H1 (cell line): Measurements from ENCODE around the gene DHRS3. TPM values are rescaled to one million over a fixed set of nuclear protein-coding genes. Genes with fewer than 3 reads are reported as not detected.

Experiments used
- CTCF ChIA-PET: fragments of 300-600 bp; sonication (Branson Sonifier 250); formaldehyde crosslinking; loops from one replicate; lab custom pipeline; 2021; ENCODE audit not compliant: partially characterized antibody; lab: Charles Lee
- POLR2A ChIA-PET: fragments of 300-600 bp; sonication (Branson Sonifier 250); formaldehyde crosslinking; loops from one replicate; lab custom pipeline; 2021; ENCODE audit warnings: inconsistent platforms; ENCODE audit not compliant: partially characterized antibody; lab: Charles Lee
- DNase-seq, 2 experiments: peaks; one replicate each; pipeline versions ENCODE4 v3.0.0 to v3.0.0-alpha.2; 2010 to 2022; ENCODE audit warnings: low spot score in 2 of 2, low read depth in 1 of 2, mixed read lengths in 1 of 2
- FAIRE-seq: peaks from 2 replicates; lab custom pipeline; 2011; peaks lifted over from hg19 to GRCh38; lab: Jason Lieb, UNC
- H2AFZ ChIP-seq: 2 replicates; pipeline ENCODE4 v1.8.1; 2012; ENCODE audit warnings: low read length, inconsistent platforms
- H2AK5ac ChIP-seq: 2 replicates; pipeline ENCODE4 v1.6.1; 2013; ENCODE audit warnings: low read depth, low read length
- H2BK120ac ChIP-seq: replicated peaks from 2 replicates; pipeline ENCODE3; 2013; ENCODE audit warnings: low read depth, low read length, inconsistent platforms
- H2BK12ac ChIP-seq: 2 replicates; pipeline ENCODE4 v1.6.1; 2013; ENCODE audit warnings: low read depth, low read length
- H2BK15ac ChIP-seq: 2 replicates; pipeline ENCODE4 v1.6.1; 2013; ENCODE audit warnings: low read length
- H2BK20ac ChIP-seq: 2 replicates; pipeline ENCODE4 v1.6.1; 2013; ENCODE audit warnings: low read length
- H2BK5ac ChIP-seq: 2 replicates; pipeline ENCODE4 v1.6.1; 2013; ENCODE audit warnings: low read depth, low read length
- H3K14ac ChIP-seq: 2 replicates; pipeline ENCODE4 v1.6.1; 2013; ENCODE audit warnings: inconsistent platforms; ENCODE audit not compliant: insufficient read length
- H3K18ac ChIP-seq: 2 replicates; pipeline ENCODE4 v1.6.1; 2013; ENCODE audit warnings: low read length; ENCODE audit errors: extremely low read depth
- H3K23ac ChIP-seq: 2 replicates; pipeline ENCODE4 v1.6.1; 2013; ENCODE audit warnings: inconsistent platforms; ENCODE audit not compliant: insufficient read length
- H3K23me2 ChIP-seq: 2 replicates; pipeline ENCODE4 v1.6.1; 2013; ENCODE audit warnings: low read depth, low read length
- H3K27ac ChIP-seq: 2 replicates; pipeline ENCODE4 v1.6.1; 2011; ENCODE audit warnings: low read depth, low read length, inconsistent platforms
- H3K27me3 ChIP-seq, 4 experiments: replicated peaks in 1 of 4; 1 replicate in 1 of 4; 2 replicates in 3 of 4; pipeline versions ENCODE4 v1.6.1 to v1.8.1; 2011 to 2013; ENCODE audit warnings: low read length in 3 of 4, mild to moderate bottlenecking in 3 of 4, inconsistent platforms in 2 of 4, mixed read lengths in 2 of 4, moderate library complexity in 1 of 4; ENCODE audit not compliant: control insufficient read depth in 3 of 4, insufficient read depth in 3 of 4; ENCODE audit errors: extremely low read depth in 1 of 4
- H3K36me3 ChIP-seq, 4 experiments: 2 replicates each; pipeline versions ENCODE4 v1.6.1 to v1.8.1; 2011 to 2013; ENCODE audit warnings: mild to moderate bottlenecking in 4 of 4, low read length in 3 of 4, moderate library complexity in 2 of 4, control low read depth in 1 of 4, inconsistent platforms in 1 of 4; ENCODE audit not compliant: insufficient read depth in 4 of 4, control insufficient read depth in 2 of 4
- H3K4ac ChIP-seq: replicated peaks from 2 replicates; pipeline ENCODE3; 2013; ENCODE audit warnings: low read length, low read depth, mixed read lengths, inconsistent platforms; ENCODE audit not compliant: insufficient read length
- H3K4me1 ChIP-seq, 4 experiments: replicated peaks in 1 of 4; 1 replicate in 1 of 4; 2 replicates in 3 of 4; pipeline versions ENCODE4 v1.6.1 to v1.8.1; 2011 to 2013; ENCODE audit warnings: low read length in 3 of 4, inconsistent platforms in 2 of 4, mixed read lengths in 1 of 4; ENCODE audit not compliant: insufficient read depth in 4 of 4, control insufficient read depth in 3 of 4
- H3K4me2 ChIP-seq, 2 experiments: 2 replicates each; pipeline versions ENCODE4 v1.6.1 to v1.8.1; 2011 to 2013; ENCODE audit warnings: low read depth in 2 of 2, low read length in 2 of 2, control low read depth in 1 of 2, inconsistent platforms in 1 of 2, mild to moderate bottlenecking in 1 of 2; ENCODE audit not compliant: insufficient read depth in 1 of 2
- H3K4me3 ChIP-seq, 4 experiments: fragments of 200-600, 300-600 bp in 1 of 4; sonication (generic), shearing (Covaris generic), sonication (Bioruptor Twin) in 1 of 4; 2 replicates each; pipeline versions ENCODE4 v1.5.1 to v1.8.1; 2011 to 2016; ENCODE audit warnings: low read length in 4 of 4, low read depth in 3 of 4, control low read depth in 2 of 4, inconsistent platforms in 2 of 4, mild to moderate bottlenecking in 2 of 4, mixed read lengths in 1 of 4, moderate library complexity in 1 of 4; ENCODE audit not compliant: insufficient read depth in 2 of 4; ENCODE audit errors: extremely low read depth in 1 of 4
- H3K56ac ChIP-seq: replicated peaks from 2 replicates; pipeline ENCODE3; 2013; ENCODE audit warnings: low read depth, mild to moderate bottlenecking, mixed read lengths, low read length, inconsistent platforms; ENCODE audit not compliant: insufficient read length
- H3K79me1 ChIP-seq: 2 replicates; pipeline ENCODE4 v1.6.1; 2013; ENCODE audit warnings: low read depth, low read length, control low read depth
- H3K79me2 ChIP-seq, 2 experiments: 2 replicates each; pipeline versions ENCODE4 v1.6.1 to v1.8.1; 2012 to 2013; ENCODE audit warnings: low read length in 2 of 2, mild to moderate bottlenecking in 2 of 2, inconsistent platforms in 1 of 2; ENCODE audit not compliant: insufficient read depth in 2 of 2, control insufficient read depth in 1 of 2
- H3K9ac ChIP-seq, 4 experiments: replicated peaks in 1 of 4; 1 replicate in 1 of 4; 2 replicates in 3 of 4; pipeline versions ENCODE4 v1.6.1 to v1.8.1; 2011 to 2013; ENCODE audit warnings: low read depth in 3 of 4, low read length in 3 of 4, control low read depth in 2 of 4, mild to moderate bottlenecking in 2 of 4, moderate library complexity in 2 of 4, inconsistent platforms in 1 of 4; ENCODE audit errors: extremely low read depth in 1 of 4
- H3K9me3 ChIP-seq, 2 experiments: 2 replicates each; pipeline versions ENCODE4 v1.6.1 to v1.8.1; 2012 to 2013; ENCODE audit warnings: mild to moderate bottlenecking in 2 of 2, moderate library complexity in 2 of 2, control low read depth in 1 of 2, inconsistent platforms in 1 of 2, low read depth in 1 of 2, low read length in 1 of 2, mixed read lengths in 1 of 2; ENCODE audit not compliant: insufficient read depth in 2 of 2
- H4K20me1 ChIP-seq, 2 experiments: replicated peaks in 1 of 2; 2 replicates each; pipeline versions ENCODE3 to v1.8.1; 2011 to 2013; ENCODE audit warnings: inconsistent platforms in 2 of 2, low read length in 2 of 2, mild to moderate bottlenecking in 1 of 2; ENCODE audit not compliant: insufficient read depth in 2 of 2, control insufficient read depth in 1 of 2
- H4K5ac ChIP-seq: 2 replicates; pipeline ENCODE4 v1.6.1; 2013; ENCODE audit warnings: low read length, low read depth, mixed read lengths, inconsistent platforms; ENCODE audit not compliant: insufficient read length
- H4K8ac ChIP-seq: 2 replicates; pipeline ENCODE4 v1.8.0; 2013; ENCODE audit warnings: mild to moderate bottlenecking, moderate library complexity, low read length, inconsistent platforms; ENCODE audit not compliant: insufficient read depth; ENCODE audit errors: extremely low read depth
- H4K91ac ChIP-seq: replicated peaks from 2 replicates; pipeline ENCODE3; 2013; ENCODE audit warnings: low read length, mixed read lengths, inconsistent platforms; ENCODE audit not compliant: insufficient read length
- BRCA1 ChIP-seq: IDR thresholded peaks from 2 replicates; pipeline ENCODE4 v1.6.1; 2012; ENCODE audit warnings: low read depth, low read length, improper control_type of control experiment
- CBX5 ChIP-seq: fragments of 300-800, 300-1000 bp; sonication (generic); IDR thresholded peaks from 2 replicates; pipeline ENCODE4 v1.7.1; 2016; ENCODE audit warnings: antibody characterized with exemption, low read length, low read depth
- CHD1 ChIP-seq: IDR thresholded peaks from 2 replicates; pipeline ENCODE4 v1.6.1; 2012; ENCODE audit warnings: low read depth, low read length, improper control_type of control experiment
- E2F6 ChIP-seq: IDR thresholded peaks from 2 replicates; pipeline ENCODE4 v1.6.1; 2012; ENCODE audit warnings: inconsistent platforms
- KDM4A ChIP-seq: IDR thresholded peaks from one replicate; pipeline ENCODE4 v1.7.1; 2012; ENCODE audit warnings: low read depth, mild to moderate bottlenecking, moderate library complexity, low read length, inconsistent platforms; ENCODE audit not compliant: severe bottlenecking
- MAFK ChIP-seq: IDR thresholded peaks from 2 replicates; pipeline ENCODE4 v1.6.1; 2012; ENCODE audit warnings: low read depth, mild to moderate bottlenecking, improper control_type of control experiment, low read length
- NRF1 ChIP-seq: IDR thresholded peaks from 2 replicates; pipeline ENCODE4 v1.6.1; 2011; ENCODE audit warnings: mild to moderate bottlenecking, low read depth, low read length, improper control_type of control experiment
- POLR2A ChIP-seq, 2 experiments: IDR thresholded peaks; 1 replicate in 1 of 2; 2 replicates in 1 of 2; pipeline ENCODE4 v1.6.1; 2011; ENCODE audit warnings: low read depth in 2 of 2, low read length in 2 of 2, mild to moderate bottlenecking in 2 of 2; ENCODE audit errors: control extremely low read depth in 1 of 2
- POLR2AphosphoS5 ChIP-seq: IDR thresholded peaks from 2 replicates; pipeline ENCODE4 v1.6.1; 2011; ENCODE audit warnings: low read depth, low read length
- SIRT6 ChIP-seq: IDR thresholded peaks from one replicate; pipeline ENCODE4 v1.7.1; 2012; ENCODE audit warnings: low read length, inconsistent platforms
- SP2 ChIP-seq: IDR thresholded peaks from 2 replicates; pipeline ENCODE4 v1.6.1; 2012; ENCODE audit warnings: mild to moderate bottlenecking, low read length, inconsistent platforms
- SP4 ChIP-seq: IDR thresholded peaks from 2 replicates; pipeline ENCODE4 v1.6.1; 2012; ENCODE audit warnings: low read length, inconsistent platforms
- TAF1 ChIP-seq: IDR thresholded peaks from 2 replicates; pipeline ENCODE4 v1.6.1; 2011; ENCODE audit warnings: mild to moderate bottlenecking, low read depth, low read length
- TAF7 ChIP-seq: optimal IDR thresholded peaks from 2 replicates; pipeline ENCODE3; 2011; ENCODE audit warnings: low read depth, mild to moderate bottlenecking, inconsistent platforms, low read length, moderate library complexity, borderline replicate concordance
- WGBS, 2 experiments: shearing (Covaris generic) in 1 of 2; methylation state at CpG; one replicate each; pipeline versions ENCODE4 v1.1.6 to v1.1.7; 2013 to 2015; ENCODE audit warnings: low lambda C conversion rate in 2 of 2, mixed read lengths in 2 of 2, inconsistent platforms in 1 of 2, low coverage in 1 of 2, missing lambda C conversion rate in 1 of 2; ENCODE audit not compliant: insufficient replicate concordance in 2 of 2, insufficient coverage in 1 of 2, insufficient read length in 1 of 2; ENCODE audit errors: extremely low coverage in 1 of 2, missing lambda C conversion rate in 1 of 2; 5-methylcytosine and 5-hydroxymethylcytosine counted together
- polyA plus RNA-seq, 7 experiments: library from polyadenylated mRNA; depleted of rRNA in 3 of 7; stranded (reverse) in 5 of 7; unstranded in 2 of 7; fragments of >200 nt in 5 of 7; fragments of 200-250 nt in 2 of 7; gene quantifications; 1 replicate in 5 of 7; 2 replicates in 1 of 7; 4 replicates in 1 of 7; pipeline versions ENCODE4 v1.2.1 to v1.2.3, GENCODE V29; 2011 to 2013; ENCODE audit warnings: missing spikeins in 2 of 7, mixed read lengths in 2 of 7
- total RNA-seq: library from RNA; stranded (reverse); fragmentation: NEBNext Ultra II Directional; extraction: Animal tissue kit (Norgen Biotek cat#: 25700); gene quantifications from 2 replicates; pipeline ENCODE4 v1.2.1, GENCODE V29; 2021

Gene DHRS3
- total and polyA plus RNA-seq, 2 of the 8 experiments (the other 6 are each of a cell fraction or from before 2014, with no cell fraction given): 32.5 to 36.4 TPM

- Histone ChIP-seq H3K4me2 (no peak overlapping the region), H2BK15ac (peak overlapping the region; percentile 40; the same call in 1 of the 2 replicates), H4K8ac (no peak overlapping the region), H2BK120ac (no peak overlapping the region), H3K56ac (no peak overlapping the region), H3K79me2 (peaks cover 0 to 59% of the 10 kb centered on the region in 2 experiments; a peak in 2 of 4 replicates), H3K23ac (no peak overlapping the region), H4K5ac (no peak overlapping the region), H3K18ac (no peak overlapping the region), H3K36me3 (peaks cover 0 to 6% (median 0%) of the 10 kb centered on the region in 4 experiments; a peak in 1 of 8 replicates), H3K14ac (no peak overlapping the region), H3K4ac (no peak overlapping the region), H4K20me1 (peaks cover 27 to 30% of the 10 kb centered on the region in 2 experiments), H3K9ac (no peak overlapping the region), H2AK5ac (no peak overlapping the region), H3K27me3 (peaks cover 0 to 2% (median 0%) of the 10 kb centered on the region in 4 experiments; a peak in 1 of 7 replicates)
- DNase-seq (no peak), FAIRE-seq (no peak)
- POLR2A ChIA-PET: interaction anchor here (1.7 to 7.3 kb wide), 2 partner anchors 18 to 119 kb away, joined by 3 to 107 read pairs; partner anchors contain the start of gene DHRS3
- CTCF ChIA-PET: interaction anchor here (0.9 to 9.4 kb wide), 6 partner anchors 12 to 164 kb away, joined by 3 to 130 read pairs (median 4); partner anchors contain the start of gene DHRS3
- TF ChIP-seq MAFK (no peak), TAF1 (no peak), BRCA1 (no peak), CBX5 (no peak), SIRT6 (no peak), CHD1 (no peak), POLR2AphosphoS5 (no peak), SP4 (no peak), E2F6 (no peak), POLR2A (IDR thresholded peaks at IDR 0.05; ENCODE audit: control extremely low read depth in 1 of 2, low read depth in 2 of 2, low read length in 2 of 2) (no peak), TAF7 (no peak), KDM4A (no peak), SP2 (no peak), NRF1 (no peak)
- TF ChIP-seq, all 59 proteins: peak for 0
- no peak overlapping the region for H2BK20ac ChIP-seq
- peaks cover 15 to 40% (median 23%) of the 10 kb centered on the region in 4 experiments for H3K4me1 ChIP-seq
- no peak overlapping the region for H2AFZ ChIP-seq
- H3K9me3 ChIP-seq: no peaks in the 10 kb centered on the region
- H3K79me1 ChIP-seq: peaks cover 6% of the 10 kb centered on the region
- H4K91ac ChIP-seq: no peak overlapping the region
- no peak overlapping the region for H2BK12ac ChIP-seq
- H3K27ac ChIP-seq: no peak overlapping the region
- H3K23me2 ChIP-seq: peaks cover 9% of the 10 kb centered on the region; the same call in 1 of the 2 replicates
- H3K4me3 ChIP-seq: no peak overlapping the region
- 91% methylated on average over 6 of the region's 6 CpGs; no CpG with 5 or more reads in 1 of the 2 experiments for WGBS, 2 experiments
- no peak overlapping the region for H2BK5ac ChIP-seq
These were observed 19.0 kb downstream of the DHRS3 start for GRCh38 chr1:12598974-12599373.
